Measurements from ENCODE around the gene FAM13B.

DNA sequence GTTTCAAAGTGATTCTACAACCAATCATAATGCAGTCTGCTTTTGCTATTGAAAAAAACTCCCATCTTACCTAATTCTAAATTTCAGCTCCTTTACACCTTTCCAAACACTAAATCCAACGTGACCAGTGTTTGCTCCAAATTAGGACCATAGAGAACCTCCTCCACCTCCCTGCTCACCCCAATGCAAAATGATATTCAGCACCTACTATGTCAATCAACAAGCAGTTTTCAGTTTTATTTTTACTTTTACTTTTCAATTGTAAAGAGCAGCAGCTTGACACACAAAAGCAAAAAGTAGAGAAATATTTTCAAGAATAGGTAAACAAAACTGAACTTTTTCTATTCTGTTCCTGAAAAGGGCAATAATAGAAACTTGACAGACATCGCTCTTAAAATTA lies 3.4 kb downstream of the FAM13B start:
- TF ChIP-seq, protein P1, sequence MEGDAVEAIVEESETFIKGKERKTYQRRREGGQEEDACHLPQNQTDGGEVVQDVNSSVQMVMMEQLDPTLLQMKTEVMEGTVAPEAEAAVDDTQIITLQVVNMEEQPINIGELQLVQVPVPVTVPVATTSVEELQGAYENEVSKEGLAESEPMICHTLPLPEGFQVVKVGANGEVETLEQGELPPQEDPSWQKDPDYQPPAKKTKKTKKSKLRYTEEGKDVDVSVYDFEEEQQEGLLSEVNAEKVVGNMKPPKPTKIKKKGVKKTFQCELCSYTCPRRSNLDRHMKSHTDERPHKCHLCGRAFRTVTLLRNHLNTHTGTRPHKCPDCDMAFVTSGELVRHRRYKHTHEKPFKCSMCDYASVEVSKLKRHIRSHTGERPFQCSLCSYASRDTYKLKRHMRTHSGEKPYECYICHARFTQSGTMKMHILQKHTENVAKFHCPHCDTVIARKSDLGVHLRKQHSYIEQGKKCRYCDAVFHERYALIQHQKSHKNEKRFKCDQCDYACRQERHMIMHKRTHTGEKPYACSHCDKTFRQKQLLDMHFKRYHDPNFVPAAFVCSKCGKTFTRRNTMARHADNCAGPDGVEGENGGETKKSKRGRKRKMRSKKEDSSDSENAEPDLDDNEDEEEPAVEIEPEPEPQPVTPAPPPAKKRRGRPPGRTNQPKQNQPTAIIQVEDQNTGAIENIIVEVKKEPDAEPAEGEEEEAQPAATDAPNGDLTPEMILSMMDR (IDR thresholded peaks at IDR 0.05) = no peak
- no peak for TF ChIP-seq POLR2A (IDR thresholded peaks at IDR 0.05)
